HG03439 (cell line): Measurements from ENCODE around the gene TUBAL3.
"Not testable (repeated sequence)": the region's sequence is repeated elsewhere in the genome, so short reads cannot be mapped to it uniquely, and the experiment has no call there.

Experiments used
- ATAC-seq: cut with Tn5 transposase; IDR thresholded peaks from one replicate; pipeline ENCODE4 v1.9.1; 2021; ENCODE audit warnings: mild to moderate bottlenecking, moderate library complexity; ENCODE audit not compliant: unreplicated experiment

The TUBAL3 gene

GRCh38 chr10:5381187-5381586 is 23.4 kb downstream of the TUBAL3 start:
- ATAC-seq: no peak

DNA sequence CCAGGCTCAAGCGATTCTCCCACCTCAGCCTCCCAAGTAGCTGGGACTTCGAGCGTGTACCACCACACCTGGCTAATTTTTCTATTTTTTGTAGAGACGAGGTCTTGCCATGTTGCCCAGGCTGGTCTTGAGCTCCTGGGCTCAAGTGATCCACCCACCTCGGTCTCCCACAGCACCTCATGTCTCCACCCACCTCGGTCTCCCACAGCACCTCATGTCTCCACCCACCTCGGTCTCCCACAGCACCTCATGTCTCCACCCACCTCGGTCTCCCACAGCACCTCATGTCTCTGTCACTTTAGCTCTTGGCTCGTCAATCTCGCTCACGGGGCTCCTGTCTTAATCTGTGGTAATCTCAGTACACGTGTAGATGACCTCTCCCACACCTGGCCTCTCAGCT is 24.2 kb downstream of the TUBAL3 start:
- not testable (repeated sequence) for ATAC-seq

- not testable (repeated sequence) for ATAC-seq
Measured at GRCh38 chr10:5379202-5379601, 25.4 kb downstream of the TUBAL3 start.

GRCh38 chr10:5376450-5376849 is 28.2 kb downstream of the TUBAL3 start:
- no peak for ATAC-seq

- ATAC-seq: no peak
Measured at GRCh38 chr10:5373891-5374611, 30.6 kb downstream of the TUBAL3 start.

- ATAC-seq: no peak
Measured at GRCh38 chr10:5373307-5373706, 31.3 kb downstream of the TUBAL3 start.

DNA sequence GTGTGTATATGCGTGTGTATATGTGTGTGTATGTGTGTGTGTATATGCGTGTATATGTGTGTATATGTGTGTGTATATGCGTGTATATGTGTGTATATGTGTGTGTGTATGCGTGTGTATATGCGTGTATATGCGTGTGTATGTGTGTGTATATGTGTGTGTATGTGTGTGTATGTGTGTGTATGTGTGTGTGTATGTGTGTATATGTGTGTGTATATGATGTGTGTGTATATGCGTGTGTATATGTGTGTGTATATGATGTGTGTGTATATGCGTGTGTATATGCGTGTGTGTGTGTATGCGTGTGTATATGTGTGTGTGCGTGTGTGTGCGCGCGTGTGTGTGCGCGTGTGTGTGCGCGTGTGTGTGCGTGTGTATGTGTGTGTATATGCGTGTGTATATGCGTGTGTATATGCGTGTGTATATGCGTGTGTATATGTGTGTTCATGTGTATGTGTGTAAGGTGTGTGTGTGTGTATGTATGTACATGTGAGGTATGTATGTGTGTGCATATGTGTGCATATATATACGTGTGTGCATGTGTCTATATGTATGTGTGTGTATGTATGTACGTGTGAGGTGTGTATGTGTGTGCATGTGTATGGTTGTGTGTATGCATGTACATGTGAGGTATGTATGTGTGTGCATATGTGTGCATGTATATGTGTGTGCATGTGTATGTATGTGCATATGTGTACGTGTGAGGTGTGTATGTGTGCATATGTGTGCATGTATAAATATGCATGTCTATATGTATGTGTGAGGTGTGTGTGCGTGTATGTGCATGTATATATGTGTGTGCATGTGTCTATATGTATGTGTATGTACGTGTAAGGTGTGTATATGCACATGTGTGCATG is 33.9 kb downstream of the TUBAL3 start:
- no peak for ATAC-seq

DNA sequence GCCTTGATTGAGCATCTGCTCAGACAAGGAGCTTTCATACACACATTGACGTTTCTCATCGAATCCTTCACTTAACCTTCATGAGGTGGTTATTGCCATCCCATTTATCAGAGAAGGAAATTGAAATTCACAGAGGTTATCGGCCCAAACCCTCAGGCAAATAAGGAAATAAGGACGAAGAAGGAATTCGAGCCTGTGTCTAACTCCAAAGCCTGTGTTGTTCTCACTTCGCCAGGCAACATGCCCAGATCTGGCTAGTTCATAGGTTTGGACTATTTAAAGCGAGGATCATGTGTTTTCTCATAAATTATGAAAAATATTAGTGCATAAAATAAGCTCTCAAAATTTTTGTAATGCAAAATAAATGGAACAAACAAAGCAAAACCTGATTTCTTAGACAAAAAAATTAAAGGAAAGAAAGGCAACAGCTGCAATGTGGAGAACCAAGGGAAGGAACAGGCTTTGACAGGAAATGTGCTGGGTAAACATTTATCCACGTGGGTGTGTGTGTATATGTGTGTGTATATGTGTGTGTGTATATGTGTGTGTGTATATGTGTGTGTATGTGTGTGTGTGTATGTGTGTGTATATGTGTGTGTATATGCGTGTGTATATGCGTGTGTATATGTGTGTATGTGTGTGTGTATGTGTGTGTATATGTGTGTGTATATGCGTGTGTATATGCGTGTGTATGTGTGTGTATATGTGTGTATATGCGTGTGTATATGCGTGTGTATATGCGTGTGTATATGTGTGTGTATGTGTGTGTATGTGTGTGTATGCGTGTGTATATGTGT is 35.1 kb downstream of the TUBAL3 start:
- ATAC-seq: no peak

- no peak for ATAC-seq
Measured at GRCh38 chr10:5365928-5366327, 38.7 kb downstream of the TUBAL3 start.

DNA sequence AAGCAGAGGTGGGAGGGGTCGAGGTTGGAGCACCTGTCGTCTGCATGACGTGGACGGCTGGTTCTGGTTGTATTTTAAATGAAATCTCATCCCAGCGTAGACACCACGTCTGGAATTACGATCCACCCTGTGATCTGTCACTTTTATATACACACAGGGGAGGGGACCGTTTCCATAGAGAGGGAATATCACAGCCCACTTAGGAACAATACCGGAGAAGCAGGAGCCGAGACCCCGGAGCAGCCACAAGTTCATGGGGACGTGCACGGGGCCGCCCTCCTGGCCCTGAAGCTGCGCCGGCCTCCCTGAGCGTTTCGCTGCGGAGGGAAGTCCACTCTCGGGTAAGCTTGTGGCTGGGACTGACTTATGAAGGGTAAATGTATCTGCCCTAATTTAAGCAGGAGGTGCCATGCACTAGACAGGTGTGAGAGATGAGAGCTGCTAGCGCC is 39.7 kb downstream of the TUBAL3 start, which contains the start of gene UCN3:
TSS of gene UCN3 (plus strand) at position 77 of the 449 bp plus-strand sequence. CDS start 8,755 bp downstream, outside the sequence.
- ATAC-seq: no peak

GRCh38 chr10:5364374-5364773 is 40.3 kb downstream of the TUBAL3 start:
- ATAC-seq: no peak

GRCh38 chr10:5362873-5363272 is 41.8 kb downstream of the TUBAL3 start:
- ATAC-seq: no peak

GRCh38 chr10:5361966-5362365 is 42.7 kb downstream of the TUBAL3 start:
- no peak for ATAC-seq

- no peak for ATAC-seq
Measured at GRCh38 chr10:5360318-5360915, 44.2 kb downstream of the TUBAL3 start.

GRCh38 chr10:5356302-5356763 is 48.3 kb downstream of the TUBAL3 start:
- ATAC-seq: no peak

DNA sequence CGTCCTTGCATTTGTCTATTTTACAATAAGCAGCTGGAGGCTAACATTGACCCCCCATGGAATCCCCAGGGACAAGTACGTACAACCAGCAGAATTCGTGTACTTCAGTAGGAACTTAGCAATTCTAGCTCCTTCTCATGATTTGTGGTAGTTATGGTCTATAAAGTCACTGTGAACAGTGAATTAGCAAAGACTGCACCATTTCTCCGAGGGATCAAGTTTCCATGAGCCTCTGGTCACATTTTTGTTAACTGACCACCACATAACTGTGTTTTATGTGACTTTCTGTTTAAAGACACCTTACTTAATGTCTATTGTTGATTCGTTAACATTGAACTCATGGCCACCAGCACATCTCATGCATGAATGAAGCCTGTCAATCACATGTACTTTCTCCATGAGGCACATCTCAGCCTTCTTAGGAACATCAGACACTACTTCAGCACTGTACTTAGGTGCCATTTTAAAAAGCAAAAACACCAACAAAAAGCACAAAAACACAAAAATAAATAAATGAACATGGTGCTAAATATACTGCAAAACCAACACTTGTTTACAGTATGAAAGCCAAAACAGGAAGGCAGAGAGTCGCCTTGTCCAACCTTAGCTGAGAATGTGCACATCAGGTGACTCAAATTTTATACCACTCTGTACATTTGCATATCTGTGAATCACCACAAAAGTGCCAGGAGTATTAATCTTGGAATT is 48.9 kb downstream of the TUBAL3 start:
- no peak for ATAC-seq

- ATAC-seq: no peak
Measured at GRCh38 chr10:5354068-5354467, 50.6 kb downstream of the TUBAL3 start.

GRCh38 chr10:5349362-5349761 is 55.3 kb downstream of the TUBAL3 start:
- no peak for ATAC-seq

DNA sequence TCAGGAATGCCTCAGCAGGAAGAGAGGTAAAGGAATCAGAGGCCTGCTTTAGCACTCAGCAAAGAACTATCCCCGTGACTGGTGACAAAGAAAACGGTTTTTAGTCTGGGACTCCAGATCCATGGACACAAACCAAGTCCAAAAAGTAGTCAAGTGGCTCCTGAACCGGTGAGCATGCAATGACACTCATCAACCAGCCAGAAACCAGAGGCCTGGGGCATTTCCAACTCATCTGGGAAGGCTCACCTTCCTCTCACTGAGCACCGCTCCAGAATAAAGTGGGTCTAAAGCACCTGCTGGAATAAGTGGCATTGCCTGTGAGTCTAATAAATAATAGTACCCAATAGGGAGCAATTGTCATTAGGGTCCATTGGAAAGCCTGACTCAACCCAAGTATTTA is 57.7 kb downstream of the TUBAL3 start:
- no peak for ATAC-seq

DNA sequence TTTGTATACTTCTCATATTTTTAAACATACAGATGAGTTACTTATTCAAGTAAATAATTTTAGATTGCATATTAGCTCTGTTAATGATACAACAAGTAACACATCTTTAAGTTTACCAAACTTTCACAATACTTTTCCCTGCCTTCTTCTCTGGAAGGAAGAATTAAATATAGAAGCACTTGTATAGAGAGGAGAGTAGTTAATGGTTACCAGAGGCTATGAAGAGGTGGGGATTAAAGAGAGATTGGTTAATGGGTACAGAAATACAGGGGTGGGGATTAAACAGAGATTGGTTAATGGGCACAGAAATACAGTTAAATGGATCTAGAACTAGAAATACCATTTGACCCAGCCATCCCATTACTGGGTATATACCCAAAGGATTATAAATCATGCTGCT is 59.9 kb downstream of the TUBAL3 start:
- no peak for ATAC-seq
